NCI-H146 (cell line): ENCODE data around the gene IFNAR1.
"Not testable (repeated sequence)": the region's sequence is repeated elsewhere in the genome, so short reads cannot be mapped to it uniquely, and the experiment has no call there.

ENCODE experiments used
- DNase-seq: peaks from one replicate; lab custom pipeline; 2025; lab: John Stamatoyannopoulos, UW

Gene IFNAR1

GRCh38 chr21:33377221-33377920 is 52.6 kb downstream of the IFNAR1 start:
- no peak for DNase-seq

DNA sequence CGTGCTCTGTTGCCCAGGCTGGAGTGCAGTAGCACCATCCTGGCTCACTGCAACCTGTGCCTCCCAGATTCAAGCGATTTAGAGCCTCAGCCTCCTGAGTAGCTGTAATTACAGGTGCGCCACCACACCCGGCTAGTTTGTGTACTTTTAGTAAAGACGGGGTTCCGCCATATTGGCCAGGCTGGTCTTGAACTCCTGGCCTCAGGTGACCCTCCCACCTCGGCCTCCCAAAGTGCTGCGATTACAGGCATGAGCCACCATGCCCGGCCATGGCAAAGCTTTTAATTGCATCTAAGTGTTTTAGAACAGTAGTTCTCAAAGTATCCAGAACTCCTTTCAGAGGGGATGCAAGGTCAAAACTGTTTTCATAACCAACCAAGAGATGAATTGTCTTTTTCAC is 53.3 kb downstream of the IFNAR1 start:
- no peak for DNase-seq

GRCh38 chr21:33379934-33380333 is 55.2 kb downstream of the IFNAR1 start:
- not testable (repeated sequence) for DNase-seq

DNA sequence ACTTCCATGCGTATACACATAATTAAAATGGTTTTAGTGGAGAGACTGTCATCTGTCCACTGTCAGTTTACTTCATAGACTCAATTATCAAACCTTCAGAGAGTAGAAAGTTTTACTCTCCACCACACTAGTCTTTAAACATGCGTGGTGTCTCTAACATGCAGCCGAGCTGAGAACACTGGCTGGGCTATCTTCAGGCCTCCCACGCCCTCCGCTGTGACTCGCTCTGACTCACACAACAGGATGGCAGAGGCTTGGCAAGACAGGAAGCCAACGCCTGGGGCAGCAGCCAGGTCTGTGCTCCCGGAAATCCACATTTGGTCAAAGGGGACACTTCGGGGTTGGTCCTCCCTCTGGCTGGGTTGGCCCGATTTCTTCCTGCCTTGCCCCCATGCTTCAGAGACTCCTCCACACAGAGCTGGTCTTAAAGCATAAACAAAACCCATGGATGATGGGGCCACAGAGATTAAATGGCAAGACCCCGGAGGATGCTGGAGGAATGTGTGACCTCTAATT is 55.8 kb downstream of the IFNAR1 start:
- no peak for DNase-seq

DNA sequence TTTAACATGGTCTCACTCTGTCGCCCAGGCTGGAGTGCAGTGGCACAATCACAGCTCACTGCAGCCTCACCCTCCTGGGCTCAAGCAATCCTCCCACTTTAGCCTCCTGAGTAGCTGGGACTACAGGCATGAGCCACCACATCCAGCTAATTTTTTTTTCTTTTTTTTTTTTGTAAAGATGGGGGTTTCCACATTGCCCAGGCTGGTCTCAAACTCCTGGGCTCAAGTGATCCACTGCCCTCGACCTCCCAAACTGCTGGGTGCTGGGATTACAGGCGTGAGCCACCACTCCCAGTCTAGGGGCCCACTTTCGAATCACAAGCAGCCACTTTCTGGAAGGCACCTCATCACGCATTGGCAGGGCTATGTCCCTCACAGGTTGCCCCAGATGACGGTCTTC is 56.6 kb downstream of the IFNAR1 start:
- DNase-seq, result not testable (repeated sequence)

DNA sequence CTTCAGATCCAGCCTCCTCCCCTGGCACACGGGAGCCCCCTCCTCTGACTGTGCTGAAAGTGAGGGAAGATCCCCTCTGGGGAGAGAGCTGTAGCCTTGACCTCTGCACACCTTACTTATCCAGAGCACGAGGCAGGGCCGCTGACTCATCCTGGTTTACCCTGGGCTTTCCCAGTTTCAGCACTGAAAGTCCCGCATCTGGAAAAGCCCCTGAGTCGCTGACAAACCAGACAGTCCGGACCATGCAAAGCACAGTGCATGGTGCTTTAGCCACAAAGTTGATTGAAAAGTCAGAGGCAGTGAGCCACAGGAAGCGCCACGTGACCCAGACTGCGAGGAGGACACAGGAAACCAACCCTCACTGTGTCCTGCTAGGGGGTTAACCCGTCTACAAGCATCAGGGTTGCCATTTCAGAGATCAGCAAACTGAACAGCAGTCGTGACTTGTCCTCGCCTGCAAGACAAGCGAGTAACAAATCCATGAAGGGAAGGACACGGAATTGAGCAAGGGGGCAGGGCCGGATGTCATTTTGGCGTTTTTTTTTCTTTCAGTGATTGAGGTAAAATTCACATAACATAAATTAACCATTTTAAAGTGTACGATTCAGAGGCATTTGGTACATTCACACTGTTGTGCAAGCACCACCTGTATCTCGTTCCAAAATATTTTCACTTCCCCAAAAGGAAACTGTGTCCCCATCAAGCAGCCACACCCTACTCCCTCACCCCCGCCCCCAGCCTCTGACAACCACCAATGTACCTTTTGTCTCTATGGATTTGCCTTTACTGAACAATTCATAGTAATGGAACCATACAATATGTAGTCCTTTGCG is 58.5 kb downstream of the IFNAR1 start:
- DNase-seq, result no peak

- DNase-seq, result no peak
These were observed 60.1 kb downstream of the IFNAR1 start for GRCh38 chr21:33384841-33385331.

- DNase-seq, result no peak
These were observed 61.5 kb downstream of the IFNAR1 start for GRCh38 chr21:33386222-33386784.

GRCh38 chr21:33387294-33387693 is 62.5 kb downstream of the IFNAR1 start:
- DNase-seq, result no peak

DNA sequence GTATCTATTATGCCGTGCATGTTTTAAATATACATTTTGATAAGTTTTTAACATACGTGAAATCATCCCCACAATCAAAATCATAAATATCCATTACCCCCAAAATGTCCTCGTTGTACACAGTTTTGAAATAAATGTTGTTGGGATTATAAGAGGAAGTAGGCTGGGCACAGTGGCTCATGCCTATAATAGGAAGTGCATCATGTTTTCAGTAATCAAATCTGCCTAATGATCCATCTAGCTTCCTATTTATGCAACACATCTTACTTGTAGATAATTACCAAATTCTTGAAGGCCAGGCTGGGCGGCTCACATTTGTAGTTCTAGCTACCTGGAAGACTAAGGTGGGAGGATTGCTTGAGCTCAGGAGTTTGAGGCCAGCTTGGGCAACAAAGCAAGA is 63.4 kb downstream of the IFNAR1 start:
- no peak for DNase-seq

DNA sequence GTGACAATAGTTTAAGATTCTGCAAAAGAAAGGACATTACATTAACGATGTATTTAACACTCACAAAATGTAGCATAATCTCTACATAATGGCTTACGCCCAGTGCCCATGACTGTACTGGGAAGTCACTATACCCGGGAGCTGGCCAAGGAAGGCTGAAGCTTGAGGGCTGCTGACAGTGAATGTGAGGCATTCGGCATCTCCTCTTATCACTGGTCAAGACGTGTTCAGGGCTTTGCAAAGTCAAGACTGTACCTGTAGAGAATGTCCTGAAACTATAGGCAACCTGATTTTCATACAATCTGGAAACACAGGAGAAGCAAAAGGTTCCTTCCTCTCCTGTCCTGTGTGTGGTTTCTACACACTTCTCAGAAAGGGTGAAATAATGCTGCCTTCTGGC is 65.7 kb downstream of the IFNAR1 start:
- no peak for DNase-seq

DNA sequence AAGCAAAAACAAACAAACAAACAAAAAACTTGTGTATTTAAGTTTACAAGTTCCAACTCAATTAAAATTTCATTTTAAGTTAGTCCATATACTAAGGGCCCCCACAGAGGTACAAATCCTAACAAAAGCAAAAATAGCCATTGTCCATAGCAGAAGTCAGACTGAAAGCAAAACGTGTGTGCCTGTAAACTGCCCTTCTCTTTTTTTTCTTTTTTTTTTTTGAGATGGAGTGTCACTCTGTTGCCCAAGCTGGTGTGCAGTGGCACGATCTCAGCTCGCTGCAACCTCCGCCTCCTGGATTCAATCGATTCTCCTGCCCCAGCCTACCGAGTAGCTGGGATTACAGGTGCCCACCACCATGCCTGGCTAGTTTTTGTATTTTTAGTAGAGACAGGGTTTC is 66.9 kb downstream of the IFNAR1 start:
- DNase-seq, result no peak

GRCh38 chr21:33392284-33392985 is 67.7 kb downstream of the IFNAR1 start:
- no peak for DNase-seq

DNA sequence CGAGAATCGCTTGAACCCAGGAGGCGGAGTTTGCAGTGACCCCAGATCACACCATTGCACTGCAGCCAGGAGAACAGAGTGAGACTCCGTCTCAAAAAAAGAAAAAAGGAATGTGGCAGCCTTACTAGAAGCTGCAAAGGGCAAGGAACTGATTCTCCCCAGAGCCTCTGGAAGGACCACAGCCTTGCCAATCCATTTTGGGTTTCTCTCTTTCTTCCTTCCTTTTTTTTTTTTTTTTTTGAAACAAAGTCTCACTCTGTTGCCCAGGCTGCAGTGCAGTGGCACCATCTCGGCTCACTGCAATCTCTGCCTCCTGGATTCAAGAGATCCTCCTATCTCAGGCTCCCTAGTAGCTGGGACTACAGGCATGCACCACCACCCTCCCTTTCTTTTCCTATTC is 68.6 kb downstream of the IFNAR1 start:
- no peak for DNase-seq

DNA sequence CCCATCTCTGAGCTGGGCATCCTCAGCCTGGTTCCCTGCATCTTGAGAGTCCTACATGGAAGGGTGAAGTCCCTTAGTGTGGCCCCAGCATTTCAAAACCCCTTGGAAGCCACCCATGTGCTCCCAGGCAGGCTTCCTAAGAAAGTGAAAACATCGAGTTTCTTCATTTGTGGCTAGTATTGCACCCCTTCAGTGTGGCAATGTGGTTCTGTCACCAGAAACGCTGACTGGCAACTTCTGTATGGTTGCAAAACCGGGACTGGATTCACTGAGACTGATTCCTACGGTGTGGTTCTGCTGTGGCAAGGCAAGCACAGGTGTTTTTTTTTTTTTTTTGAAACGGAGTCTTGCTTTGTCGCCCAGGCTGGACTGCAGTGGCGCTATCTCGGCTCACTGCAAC is 69.5 kb downstream of the IFNAR1 start:
- DNase-seq, result no peak

GRCh38 chr21:33395891-33396331 is 71.1 kb downstream of the IFNAR1 start:
- DNase-seq, result no peak

- DNase-seq, result no peak
These were observed 71.7 kb downstream of the IFNAR1 start for GRCh38 chr21:33396436-33396835.

GRCh38 chr21:33396951-33397350 is 72.2 kb downstream of the IFNAR1 start:
- no peak for DNase-seq

- no peak for DNase-seq
These were observed 72.9 kb downstream of the IFNAR1 start for GRCh38 chr21:33397717-33398116.

- DNase-seq, result no peak
These were observed 73.6 kb downstream of the IFNAR1 start for GRCh38 chr21:33398361-33398760.

GRCh38 chr21:33401630-33401992 is 76.8 kb downstream of the IFNAR1 start:
- DNase-seq, result no peak
